IMR-90 (cell line): ENCODE data around the gene ABCC4. TPM values are rescaled to one million over a fixed set of nuclear protein-coding genes. Genes with fewer than 3 reads are reported as not detected.

Experiments used
- ATAC-seq: fragments of 200-7000 bp; cut with Tn5 transposase; 2 replicates; pipeline ENCODE4 v1.9.1; 2020; ENCODE audit warnings: low read depth, mild to moderate bottlenecking, moderate library complexity
- BruUV-seq: library from RNA; stranded (reverse); fragments of 400-500 nt; replicated peaks from 2 replicates; lab custom pipeline; 2021; lab: Mats Ljungman, UMichigan
- CTCF ChIA-PET: fragments of 300-600 bp; formaldehyde crosslinking; extraction: SDS; loops from one replicate; lab custom pipeline; 2021; ENCODE audit warnings: antibody characterized with exemption; lab: Yijun Ruan, JAX
- POLR2A ChIA-PET: fragments of 300-600 bp; sonication (Branson Sonifier 250); formaldehyde crosslinking; loops from one replicate; lab custom pipeline; 2022; ENCODE audit warnings: antibody characterized with exemption; ENCODE audit not compliant: unreplicated experiment; lab: Charles Lee
- DNase-seq: peaks from one replicate; pipeline ENCODE4 v3.0.0; 2013
- H2AFZ ChIP-seq: replicated peaks from 2 replicates; pipeline ENCODE3; 2013; ENCODE audit warnings: low read length, mild to moderate bottlenecking; ENCODE audit not compliant: poor library complexity
- H2AK5ac ChIP-seq: 2 replicates; pipeline ENCODE4 v1.6.1; 2013; ENCODE audit warnings: low read depth, low read length, inconsistent platforms
- H2AK9ac ChIP-seq: replicated peaks from 2 replicates; pipeline ENCODE3; 2013; ENCODE audit warnings: mild to moderate bottlenecking, low read depth, low read length, moderate library complexity; ENCODE audit not compliant: poor library complexity
- H2BK120ac ChIP-seq: 2 replicates; pipeline ENCODE4 v1.6.1; 2013; ENCODE audit warnings: low read depth, low read length, inconsistent platforms
- H2BK15ac ChIP-seq: 3 replicates; pipeline ENCODE4 v1.6.1; 2013; ENCODE audit warnings: low read depth, low read length, inconsistent platforms
- H2BK20ac ChIP-seq: 2 replicates; pipeline ENCODE4 v1.6.1; 2013; ENCODE audit warnings: low read depth, mild to moderate bottlenecking, inconsistent platforms, low read length, moderate library complexity
- H2BK5ac ChIP-seq: 2 replicates; pipeline ENCODE4 v1.6.1; 2013; ENCODE audit warnings: mild to moderate bottlenecking, low read depth, low read length, inconsistent platforms; ENCODE audit not compliant: poor library complexity, severe bottlenecking
- H3K14ac ChIP-seq: replicated peaks from 2 replicates; pipeline ENCODE4 v1.6.1; 2013; ENCODE audit warnings: low read depth, low read length, inconsistent platforms
- H3K18ac ChIP-seq: 2 replicates; pipeline ENCODE4 v1.6.1; 2013; ENCODE audit warnings: low read depth, low read length, control low read depth
- H3K23ac ChIP-seq: 2 replicates; pipeline ENCODE4 v1.6.1; 2013; ENCODE audit warnings: low read depth, low read length, inconsistent platforms
- H3K27ac ChIP-seq: 2 replicates; pipeline ENCODE4 v1.5.1; 2013; ENCODE audit warnings: mild to moderate bottlenecking, control low read depth, low read length; ENCODE audit not compliant: insufficient read depth
- H3K27me3 ChIP-seq: 2 replicates; pipeline ENCODE4 v1.6.1; 2013; ENCODE audit warnings: low read length; ENCODE audit not compliant: control insufficient read depth, insufficient read depth
- H3K36me3 ChIP-seq: 2 replicates; pipeline ENCODE4 v1.6.1; 2013; ENCODE audit warnings: low read length, mixed read lengths; ENCODE audit not compliant: control insufficient read depth, insufficient read depth
- H3K4ac ChIP-seq: 2 replicates; pipeline ENCODE4 v1.6.1; 2013; ENCODE audit warnings: low read depth, low read length, inconsistent platforms
- H3K4me1 ChIP-seq: 2 replicates; pipeline ENCODE4 v1.6.1; 2013; ENCODE audit warnings: low read length, mixed read lengths; ENCODE audit not compliant: control insufficient read depth, insufficient read depth
- H3K4me2 ChIP-seq: 2 replicates; pipeline ENCODE4 v1.6.1; 2013; ENCODE audit warnings: low read depth, mild to moderate bottlenecking, control low read depth, low read length, moderate library complexity
- H3K4me3 ChIP-seq: 2 replicates; pipeline ENCODE4 v1.5.1; 2013; ENCODE audit warnings: low read depth, mild to moderate bottlenecking, control low read depth, low read length, moderate library complexity; ENCODE audit not compliant: insufficient read depth
- H3K56ac ChIP-seq: 2 replicates; pipeline ENCODE4 v1.6.1; 2013; ENCODE audit warnings: low read length, inconsistent platforms; ENCODE audit not compliant: insufficient read depth; ENCODE audit errors: extremely low read depth
- H3K79me1 ChIP-seq, 2 experiments: 2 replicates each; pipeline ENCODE4 v1.6.1; 2013; ENCODE audit warnings: low read length in 2 of 2, inconsistent platforms in 1 of 2, low read depth in 1 of 2
- H3K9ac ChIP-seq: 2 replicates; pipeline ENCODE4 v1.6.1; 2013; ENCODE audit warnings: low read depth, low read length, control low read depth
- H3K9me1 ChIP-seq: 2 replicates; pipeline ENCODE4 v1.6.1; 2013; ENCODE audit warnings: low read length, inconsistent platforms; ENCODE audit not compliant: insufficient read depth
- H3K9me3 ChIP-seq: 2 replicates; pipeline ENCODE4 v1.6.1; 2013; ENCODE audit warnings: low read length; ENCODE audit not compliant: control insufficient read depth, insufficient read depth
- H4K20me1 ChIP-seq: 2 replicates; pipeline ENCODE4 v1.6.1; 2013; ENCODE audit warnings: low read length, inconsistent platforms; ENCODE audit not compliant: insufficient read depth
- H4K5ac ChIP-seq: 2 replicates; pipeline ENCODE4 v1.6.1; 2013; ENCODE audit warnings: mild to moderate bottlenecking, low read depth, low read length, control low read depth
- H4K8ac ChIP-seq, 2 experiments: 2 replicates each; pipeline ENCODE4 v1.6.1; 2013; ENCODE audit warnings: low read depth in 2 of 2, low read length in 2 of 2, control low read depth in 1 of 2, inconsistent platforms in 1 of 2
- H4K91ac ChIP-seq: 2 replicates; pipeline ENCODE4 v1.6.1; 2013; ENCODE audit warnings: low read depth, low read length, inconsistent platforms; ENCODE audit not compliant: insufficient read depth
- BHLHE40 ChIP-seq: fragments of 150-350 bp; IDR thresholded peaks from 2 replicates; pipeline ENCODE4 v1.6.1; 2016; ENCODE audit warnings: mild to moderate bottlenecking, low read depth, low read length
- CEBPB ChIP-seq: IDR thresholded peaks from 2 replicates; pipeline ENCODE4 v1.6.1; 2012; ENCODE audit warnings: low read depth, low read length, improper control_type of control experiment
- FOS ChIP-seq: fragments of 150-350 bp; IDR thresholded peaks from 2 replicates; pipeline ENCODE4 v1.6.1; 2016; ENCODE audit warnings: low read depth, low read length
- MAFK ChIP-seq: IDR thresholded peaks from 2 replicates; pipeline ENCODE4 v1.6.1; 2012; ENCODE audit warnings: low read depth, low read length, improper control_type of control experiment
- MAZ ChIP-seq: IDR thresholded peaks from 2 replicates; pipeline ENCODE4 v1.6.1; 2012; ENCODE audit warnings: low read depth, mild to moderate bottlenecking, low read length, improper control_type of control experiment, moderate library complexity, borderline replicate concordance
- NFE2L2 ChIP-seq: fragments of 150-350 bp; IDR thresholded peaks from 2 replicates; pipeline ENCODE4 v1.6.1; 2016; ENCODE audit warnings: low read depth, mild to moderate bottlenecking, low read length
- POLR2A ChIP-seq: IDR thresholded peaks from 2 replicates; pipeline ENCODE4 v1.6.1; 2012; ENCODE audit warnings: mild to moderate bottlenecking, low read depth, low read length
- RCOR1 ChIP-seq: IDR thresholded peaks from 2 replicates; pipeline ENCODE4 v1.6.1; 2012; ENCODE audit warnings: mild to moderate bottlenecking, low read length, improper control_type of control experiment; ENCODE audit not compliant: insufficient replicate concordance
- RFX5 ChIP-seq: IDR thresholded peaks from 2 replicates; pipeline ENCODE4 v1.8.0; 2012; ENCODE audit warnings: low read depth, mild to moderate bottlenecking, low read length, moderate library complexity
- WGBS, 2 experiments: methylation state at CpG; one replicate each; pipeline versions ENCODE4 v1.1.5 to v1.1.7; 2013; ENCODE audit warnings: missing lambda C conversion rate in 2 of 2; ENCODE audit not compliant: insufficient read length in 1 of 2; ENCODE audit errors: extremely low coverage in 2 of 2; 5-methylcytosine and 5-hydroxymethylcytosine counted together
- dilution Hi-C: fragments of 300-500 bp; cut with HindIII; formaldehyde crosslinking; loops from one replicate; pipeline ENCODE4 v1.14.3; 2018; ENCODE audit warnings: low sequenced_read_pairs; ENCODE audit not compliant: unreplicated experiment
- in situ Hi-C: fragments of 300-500 bp; cut with MboI; formaldehyde crosslinking; loops from 3 replicates; pipeline ENCODE4 v1.14.3; 2019; ENCODE audit warnings: low sequenced_read_pairs, inconsistent platforms, mixed read lengths
- intact Hi-C: fragments of 100-400 bp; cut with micrococcal nuclease; formaldehyde crosslinking; loops from 2 replicates; pipeline ENCODE4 v1.10.0; 2022
- polyA plus RNA-seq, 3 experiments: library from polyadenylated mRNA; depleted of rRNA; stranded (reverse); fragments of >200 nt; gene quantifications; 2 replicates each; pipeline ENCODE4 v1.2.3, GENCODE V29; 2012; ENCODE audit warnings: low replicate concordance in 1 of 3
- total RNA-seq: library from RNA; depleted of rRNA; stranded (reverse); fragments of >200 nt; gene quantifications from 2 replicates; pipeline ENCODE4 v1.2.3, GENCODE V29; 2012
- TF ChIP-seq, protein P1 (sequence below): conservative IDR thresholded peaks from 2 replicates; pipeline ENCODE4 v1.5.1; 2012; ENCODE audit warnings: mild to moderate bottlenecking, low read depth, low read length, improper control_type of control experiment
- TF ChIP-seq, protein P2 (sequence below): fragments of 150-350 bp; IDR thresholded peaks from 2 replicates; pipeline ENCODE4 v1.6.1; 2016; ENCODE audit warnings: low read depth, mild to moderate bottlenecking, low read length, moderate library complexity, borderline replicate concordance

ABCC4 gene
- total and polyA plus RNA-seq, 2 of the 4 experiments (the other 2 are of a cell fraction) = 16.6 to 41.4 TPM

DNA sequence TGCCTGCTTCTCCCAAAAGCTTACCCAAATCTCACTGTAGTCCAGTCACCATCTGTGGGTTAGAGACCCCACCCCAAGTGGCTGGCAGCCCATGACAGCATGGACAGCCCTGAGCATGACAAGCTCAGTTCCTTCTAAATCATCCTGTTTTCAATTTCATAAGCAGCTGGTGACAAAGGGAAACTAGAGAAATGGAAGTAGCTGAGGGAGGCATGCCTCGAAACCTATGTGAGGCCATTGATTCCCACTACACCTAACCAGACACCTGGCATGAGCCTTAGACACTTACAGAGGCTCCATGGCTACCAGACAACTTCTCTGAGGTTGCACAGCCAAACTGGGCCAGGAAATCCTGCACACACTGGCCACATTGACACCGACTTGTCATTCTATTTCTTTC lies 56.2 kb downstream of the ABCC4 start:
- dilution Hi-C loops = no loop called here
- no peak for ATAC-seq

More for the DNA sequence above, 56.2 kb downstream of the ABCC4 start:
- no TSS peak for BruUV-seq
- no peak overlapping the region for H2BK5ac ChIP-seq
- ChIA-PET POLR2A (no interaction called here), CTCF (no interaction called here)
- H4K91ac ChIP-seq = no peak overlapping the region
- peaks cover 36 to 90% of the 10 kb centered on the region in 2 experiments for H3K79me1 ChIP-seq
- no peak overlapping the region for H2AK9ac ChIP-seq
- no peak overlapping the region for H3K56ac ChIP-seq
- no peak overlapping the region; the same call in 1 of the 2 replicates for H2BK120ac ChIP-seq
- no peak overlapping the region for H3K27ac ChIP-seq
- H4K8ac ChIP-seq = no peak overlapping the region
- no peak overlapping the region for H3K14ac ChIP-seq
- peaks cover 39% of the 10 kb centered on the region for H3K36me3 ChIP-seq
- no peak overlapping the region for H3K18ac ChIP-seq
- H3K4me3 ChIP-seq = no peak overlapping the region
- peaks cover 8% of the 10 kb centered on the region; the same call in 1 of the 2 replicates for H3K4me1 ChIP-seq
- no peak for DNase-seq
- no peak for TF ChIP-seq MAFK
- no peak for TF ChIP-seq NFE2L2
- TF ChIP-seq, protein P1, sequence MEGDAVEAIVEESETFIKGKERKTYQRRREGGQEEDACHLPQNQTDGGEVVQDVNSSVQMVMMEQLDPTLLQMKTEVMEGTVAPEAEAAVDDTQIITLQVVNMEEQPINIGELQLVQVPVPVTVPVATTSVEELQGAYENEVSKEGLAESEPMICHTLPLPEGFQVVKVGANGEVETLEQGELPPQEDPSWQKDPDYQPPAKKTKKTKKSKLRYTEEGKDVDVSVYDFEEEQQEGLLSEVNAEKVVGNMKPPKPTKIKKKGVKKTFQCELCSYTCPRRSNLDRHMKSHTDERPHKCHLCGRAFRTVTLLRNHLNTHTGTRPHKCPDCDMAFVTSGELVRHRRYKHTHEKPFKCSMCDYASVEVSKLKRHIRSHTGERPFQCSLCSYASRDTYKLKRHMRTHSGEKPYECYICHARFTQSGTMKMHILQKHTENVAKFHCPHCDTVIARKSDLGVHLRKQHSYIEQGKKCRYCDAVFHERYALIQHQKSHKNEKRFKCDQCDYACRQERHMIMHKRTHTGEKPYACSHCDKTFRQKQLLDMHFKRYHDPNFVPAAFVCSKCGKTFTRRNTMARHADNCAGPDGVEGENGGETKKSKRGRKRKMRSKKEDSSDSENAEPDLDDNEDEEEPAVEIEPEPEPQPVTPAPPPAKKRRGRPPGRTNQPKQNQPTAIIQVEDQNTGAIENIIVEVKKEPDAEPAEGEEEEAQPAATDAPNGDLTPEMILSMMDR = no peak
- no peak for TF ChIP-seq CEBPB
- TF ChIP-seq, protein P2, sequence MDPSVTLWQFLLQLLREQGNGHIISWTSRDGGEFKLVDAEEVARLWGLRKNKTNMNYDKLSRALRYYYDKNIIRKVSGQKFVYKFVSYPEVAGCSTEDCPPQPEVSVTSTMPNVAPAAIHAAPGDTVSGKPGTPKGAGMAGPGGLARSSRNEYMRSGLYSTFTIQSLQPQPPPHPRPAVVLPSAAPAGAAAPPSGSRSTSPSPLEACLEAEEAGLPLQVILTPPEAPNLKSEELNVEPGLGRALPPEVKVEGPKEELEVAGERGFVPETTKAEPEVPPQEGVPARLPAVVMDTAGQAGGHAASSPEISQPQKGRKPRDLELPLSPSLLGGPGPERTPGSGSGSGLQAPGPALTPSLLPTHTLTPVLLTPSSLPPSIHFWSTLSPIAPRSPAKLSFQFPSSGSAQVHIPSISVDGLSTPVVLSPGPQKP = no peak
- no peak for TF ChIP-seq BHLHE40
- no peak for TF ChIP-seq RFX5
- no peak for TF ChIP-seq POLR2A
- TF ChIP-seq FOS = no peak
- TF ChIP-seq MAZ = no peak
- no peak for TF ChIP-seq RCOR1
- WGBS, 2 experiments = no CpG with 5 or more reads among the region's 2 CpGs
- H3K27me3 ChIP-seq = no peaks in the 10 kb centered on the region
- H2AFZ ChIP-seq = no peak overlapping the region
- no peak overlapping the region for H4K5ac ChIP-seq
- H3K4me2 ChIP-seq = no peak overlapping the region
- H4K20me1 ChIP-seq = peaks cover 5% of the 10 kb centered on the region; the same call in 1 of the 2 replicates
- peaks cover 30% of the 10 kb centered on the region for H3K9me1 ChIP-seq
- no peak overlapping the region for H3K9ac ChIP-seq
- H3K9me3 ChIP-seq = no peaks in the 10 kb centered on the region
- no peak overlapping the region for H3K4ac ChIP-seq
- H3K23ac ChIP-seq = no peak overlapping the region
- intact Hi-C loops (no loop called here), in situ Hi-C loops (no loop called here)
- H2AK5ac ChIP-seq = no peak overlapping the region
- H2BK15ac ChIP-seq = no peak overlapping the region
- no peak overlapping the region for H2BK20ac ChIP-seq
